ENCODE measurements around the gene NPR2. TPM values are rescaled to one million over a fixed set of nuclear protein-coding genes. Genes with fewer than 3 reads are reported as not detected.

Gene NPR2
- total RNA-seq, 1 experiment from 2014 or later = 12.5 TPM

DNA sequence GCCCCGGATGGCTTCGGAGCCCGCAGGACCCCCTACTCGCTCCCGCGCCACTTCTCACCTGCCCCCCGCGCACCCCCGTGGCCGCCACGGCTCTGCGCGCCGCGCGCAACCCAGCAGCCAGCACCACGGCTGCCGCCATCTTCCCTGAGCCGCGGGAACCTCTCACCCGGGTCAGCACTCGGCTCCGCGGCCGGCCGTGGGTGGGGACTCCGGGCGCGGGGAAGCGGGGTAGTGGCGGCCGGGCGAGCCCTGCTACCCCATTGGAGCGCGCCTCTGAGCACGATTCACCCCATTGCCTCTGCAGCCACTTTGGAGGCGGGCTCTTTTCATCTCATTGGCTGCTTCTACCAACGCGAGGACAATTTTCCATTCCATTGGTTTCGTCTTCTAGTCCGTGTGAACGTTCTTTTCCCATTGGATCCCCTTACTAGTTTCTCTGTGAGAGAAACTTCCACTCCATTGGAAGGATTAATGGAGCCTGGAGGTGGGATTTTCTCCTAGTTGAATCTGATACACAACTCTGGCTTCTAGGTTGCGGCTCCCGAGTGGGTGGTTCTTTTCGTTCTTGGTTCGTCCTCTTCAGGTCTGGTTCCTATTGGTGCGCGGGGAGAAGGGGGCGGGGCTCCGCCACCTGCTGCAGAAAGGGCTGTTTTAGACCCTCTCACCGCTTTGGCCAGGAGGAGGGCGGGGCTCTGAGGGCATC is 23.6 kb downstream of the NPR2 start, which contains the start of gene HINT2:
Gene HINT2 (minus strand): TSS at position 202 of the 703 bp plus-strand sequence. CDS start 63 bp downstream, at position 139.
- H2BK20ac ChIP-seq (ENCODE audit: low read depth, low read length, poor library complexity, severe bottlenecking) = no peak within 1 kb of the TSS
- H3K27ac ChIP-seq (ENCODE audit: insufficient read length, low read depth, low read length) = peak within 1 kb of the TSS; percentile 58
- no peak within 1 kb of the TSS for H4K8ac ChIP-seq (replicated peaks; ENCODE audit: insufficient read length, low read depth, low read length)
- peak within 1 kb of the TSS; percentile 86 for H3K18ac ChIP-seq (ENCODE audit: insufficient read length, low read depth, low read length)
- TF ChIP-seq, protein P1, sequence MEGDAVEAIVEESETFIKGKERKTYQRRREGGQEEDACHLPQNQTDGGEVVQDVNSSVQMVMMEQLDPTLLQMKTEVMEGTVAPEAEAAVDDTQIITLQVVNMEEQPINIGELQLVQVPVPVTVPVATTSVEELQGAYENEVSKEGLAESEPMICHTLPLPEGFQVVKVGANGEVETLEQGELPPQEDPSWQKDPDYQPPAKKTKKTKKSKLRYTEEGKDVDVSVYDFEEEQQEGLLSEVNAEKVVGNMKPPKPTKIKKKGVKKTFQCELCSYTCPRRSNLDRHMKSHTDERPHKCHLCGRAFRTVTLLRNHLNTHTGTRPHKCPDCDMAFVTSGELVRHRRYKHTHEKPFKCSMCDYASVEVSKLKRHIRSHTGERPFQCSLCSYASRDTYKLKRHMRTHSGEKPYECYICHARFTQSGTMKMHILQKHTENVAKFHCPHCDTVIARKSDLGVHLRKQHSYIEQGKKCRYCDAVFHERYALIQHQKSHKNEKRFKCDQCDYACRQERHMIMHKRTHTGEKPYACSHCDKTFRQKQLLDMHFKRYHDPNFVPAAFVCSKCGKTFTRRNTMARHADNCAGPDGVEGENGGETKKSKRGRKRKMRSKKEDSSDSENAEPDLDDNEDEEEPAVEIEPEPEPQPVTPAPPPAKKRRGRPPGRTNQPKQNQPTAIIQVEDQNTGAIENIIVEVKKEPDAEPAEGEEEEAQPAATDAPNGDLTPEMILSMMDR (conservative IDR thresholded peaks at IDR 0.05) = no peak; the same call in 2 of the 3 replicates
- no peak within 1 kb of the TSS for H2BK12ac ChIP-seq (ENCODE audit: insufficient read length, low read depth, low read length)
- DNase-seq = peak; percentile 99
- H3K9ac ChIP-seq (ENCODE audit: extremely low read depth, insufficient read length, low read length) = peak within 1 kb of the TSS; percentile 73
- Mint-ChIP-seq H3K9me3 (no peaks in the 10 kb centered on the region; a peak in 1 of 5 replicates), H3K4me3 (peak within 1 kb of the TSS; percentile 84 to 92), H3K27me3 (ENCODE audit: low read depth) (peaks cover 12% of the 10 kb centered on the region), H3K4me1 (peaks cover 20 to 21% of the 10 kb centered on the region in 2 experiments), H3K27ac (peak within 1 kb of the TSS; percentile 96 to 99 (median 98)), H3K36me3 (ENCODE audit: insufficient read depth in 1 of 3, low read depth in 3 of 3) (peaks cover 0 to 8% (median 5%) of the 10 kb centered on the region in 3 experiments; a peak in 4 of 7 replicates)
- H3T11ph ChIP-seq (ENCODE audit: low read length) = peak within 1 kb of the TSS; percentile 2
- H2BK5ac ChIP-seq (ENCODE audit: insufficient read length, low read length) = no peak within 1 kb of the TSS
- H3K4me2 ChIP-seq (ENCODE audit: insufficient read depth, insufficient read length, low read length) = peak within 1 kb of the TSS; percentile 55
- no peak within 1 kb of the TSS for H3K56ac ChIP-seq (ENCODE audit: insufficient read length, low read depth, low read length)
- no peaks in the 10 kb centered on the region for H3K27me3 ChIP-seq (ENCODE audit: insufficient read depth, low read length)
- no peaks in the 10 kb centered on the region for H3K79me2 ChIP-seq (ENCODE audit: insufficient read depth, low read length)
- H3K4me1 ChIP-seq (ENCODE audit: insufficient read depth, low read length) = no peaks in the 10 kb centered on the region
- H2BK120ac ChIP-seq (ENCODE audit: low read depth, low read length, poor library complexity, severe bottlenecking) = peak within 1 kb of the TSS; percentile 24
- no CpG with 5 or more reads among the region's 52 CpGs for WGBS (ENCODE audit: extremely low coverage, insufficient read length, low lambda C conversion rate)
- no peak within 1 kb of the TSS for H2AK5ac ChIP-seq (ENCODE audit: insufficient read length, low read length)
- H4K5ac ChIP-seq (ENCODE audit: insufficient read length, low read depth, low read length) = no peak within 1 kb of the TSS
- H4K91ac ChIP-seq (ENCODE audit: insufficient read length, low read depth, low read length) = no peak within 1 kb of the TSS
- H3K14ac ChIP-seq (ENCODE audit: insufficient read depth, low read length) = peak within 1 kb of the TSS; percentile 84
- H2BK15ac ChIP-seq (ENCODE audit: low read depth, low read length) = no peak within 1 kb of the TSS
- no peak within 1 kb of the TSS; the same call in 1 of the 2 replicates for H3K4ac ChIP-seq (ENCODE audit: low read depth, low read length)
- no peaks in the 10 kb centered on the region for H3K9me3 ChIP-seq (ENCODE audit: control insufficient read depth, low read depth, low read length)
- no peaks in the 10 kb centered on the region for H3K79me1 ChIP-seq (ENCODE audit: insufficient read depth, low read depth, low read length, poor library complexity, severe bottlenecking)
- no peaks in the 10 kb centered on the region for H4K20me1 ChIP-seq (ENCODE audit: control insufficient read depth, insufficient read depth, insufficient read length)
- H3K23ac ChIP-seq (ENCODE audit: insufficient read length, low read depth, low read length) = no peak within 1 kb of the TSS
- H2AFZ ChIP-seq (ENCODE audit: low read length) = peak within 1 kb of the TSS; percentile 4
- peaks cover 9% of the 10 kb centered on the region for H3K23me2 ChIP-seq (ENCODE audit: insufficient read length, low read depth, low read length, poor library complexity, severe bottlenecking)
